HG03280 (cell line): Measurements from ENCODE around the gene SPRR5.

Experiments
- ATAC-seq: cut with Tn5 transposase; IDR thresholded peaks from one replicate; pipeline ENCODE4 v1.9.1; 2021; ENCODE audit warnings: mild to moderate bottlenecking, moderate library complexity; ENCODE audit not compliant: unreplicated experiment

SPRR5 gene, protein sequence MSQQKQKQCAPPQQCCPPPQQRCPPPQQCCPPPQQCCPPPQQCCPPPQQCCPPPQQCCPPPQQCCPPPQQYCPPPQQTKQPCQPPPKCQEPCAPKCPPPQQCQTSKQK

DNA sequence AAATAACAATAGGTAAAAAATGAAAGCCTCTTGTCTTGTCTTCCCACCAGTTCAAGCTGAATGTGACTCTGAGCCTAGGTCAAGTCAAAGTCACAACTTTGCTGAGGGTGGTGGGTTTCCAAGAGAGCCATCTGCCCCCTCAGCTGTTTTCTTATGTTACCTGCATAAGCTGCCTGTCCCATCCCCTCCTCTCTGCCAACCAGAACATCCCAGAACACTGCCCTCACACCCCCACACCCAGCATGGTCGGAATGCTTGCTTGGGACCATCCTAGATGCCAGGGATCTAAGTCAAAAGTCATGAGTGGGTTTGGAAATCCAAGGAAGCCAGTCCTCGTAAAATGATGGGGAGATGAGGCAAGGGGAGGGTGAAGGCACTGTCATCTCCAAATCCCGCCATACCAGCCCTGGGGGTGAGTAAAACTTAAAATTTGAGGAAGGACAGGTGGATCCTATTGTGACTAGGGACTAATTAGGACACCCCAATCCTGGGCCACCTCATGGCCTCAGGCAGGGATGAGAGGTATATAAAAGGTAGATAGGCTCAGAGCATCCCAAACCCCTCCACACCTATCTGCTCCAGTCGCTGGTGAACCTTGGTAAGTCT, at the start of gene SPRR5:
SPRR5 (plus strand) TSS at position 556 of the 606 bp plus-strand sequence. CDS start 1,349 bp downstream, outside the sequence.
- ATAC-seq: no peak

DNA sequence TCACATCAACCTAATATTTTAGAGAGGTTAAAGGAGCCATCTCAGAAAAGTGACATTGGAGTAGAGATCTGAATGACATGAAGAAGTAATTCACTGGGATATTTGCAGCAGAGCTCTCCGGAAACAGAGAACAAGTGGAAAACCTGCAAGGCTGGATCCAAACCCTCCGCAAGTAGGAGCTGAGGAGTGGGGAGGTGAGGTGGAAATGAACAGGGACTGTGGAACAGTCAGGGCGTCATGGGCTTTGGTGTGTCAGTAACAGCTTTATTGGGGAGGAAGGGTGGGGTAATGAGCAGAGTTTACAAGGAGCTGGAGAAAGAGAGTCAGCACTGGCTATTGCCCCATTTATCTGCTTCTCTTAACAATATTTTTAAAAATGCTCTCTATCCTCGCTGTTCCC, 48.0 kb upstream of the SPRR5 start:
- no peak for ATAC-seq

DNA sequence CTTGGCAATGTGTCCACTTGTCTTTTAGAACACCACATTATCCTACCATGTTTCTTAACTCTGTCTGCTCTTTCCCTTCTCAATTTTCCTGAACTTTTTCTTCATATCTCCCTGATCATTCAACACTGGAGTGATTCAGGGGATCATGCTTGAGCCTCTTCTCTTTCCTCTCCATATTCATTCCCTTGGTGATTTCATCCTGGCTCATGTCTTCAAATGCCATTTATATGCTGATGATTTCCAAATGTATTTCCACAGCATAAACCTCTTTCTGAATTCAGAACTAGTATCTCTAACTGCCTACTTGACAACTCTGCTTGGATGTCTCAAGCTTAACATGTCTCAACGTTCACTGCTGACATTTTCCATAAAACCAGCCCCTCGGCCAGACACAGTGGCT, 47.1 kb upstream of the SPRR5 start:
- ATAC-seq: no peak

DNA sequence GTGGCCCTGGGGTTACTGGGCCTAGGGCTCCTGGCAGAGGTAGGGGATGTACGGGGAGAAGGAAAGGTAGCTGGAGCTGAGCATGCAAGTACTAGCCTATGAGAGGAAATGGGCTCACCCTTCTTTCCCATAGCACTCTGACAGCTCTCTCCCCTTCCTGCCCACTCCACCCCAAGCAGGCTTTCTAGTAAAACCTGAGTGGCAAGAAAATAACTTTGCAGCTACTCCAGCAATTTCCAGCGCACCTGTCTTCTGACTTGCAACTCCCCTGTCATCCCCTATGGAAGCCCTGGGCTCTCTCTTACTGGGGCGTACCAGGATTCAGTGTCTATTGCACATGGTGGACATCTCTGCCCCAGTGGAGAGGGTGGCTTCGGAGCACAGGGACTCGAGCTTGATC, 45.4 kb upstream of the SPRR5 start:
- ATAC-seq: no peak

DNA sequence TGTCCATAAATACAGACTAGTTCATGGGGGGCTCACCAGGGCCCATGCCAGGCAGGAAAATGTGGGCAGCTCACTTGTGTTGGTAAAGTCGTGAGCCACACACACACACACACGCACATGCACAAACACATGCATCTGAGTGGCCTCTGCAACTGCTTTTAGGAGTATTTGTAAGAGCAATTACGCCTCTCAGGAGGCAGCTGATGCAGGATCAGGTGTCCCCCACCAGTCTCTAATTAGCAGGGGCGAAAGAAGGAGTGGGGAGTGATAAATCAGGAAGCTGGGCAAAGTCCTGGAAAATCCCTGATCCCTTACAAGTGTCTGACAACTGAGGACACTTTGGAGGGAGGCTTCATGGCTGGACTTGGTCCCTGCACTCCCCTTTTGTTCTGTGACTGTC, 44.4 kb upstream of the SPRR5 start:
- ATAC-seq: no peak

DNA sequence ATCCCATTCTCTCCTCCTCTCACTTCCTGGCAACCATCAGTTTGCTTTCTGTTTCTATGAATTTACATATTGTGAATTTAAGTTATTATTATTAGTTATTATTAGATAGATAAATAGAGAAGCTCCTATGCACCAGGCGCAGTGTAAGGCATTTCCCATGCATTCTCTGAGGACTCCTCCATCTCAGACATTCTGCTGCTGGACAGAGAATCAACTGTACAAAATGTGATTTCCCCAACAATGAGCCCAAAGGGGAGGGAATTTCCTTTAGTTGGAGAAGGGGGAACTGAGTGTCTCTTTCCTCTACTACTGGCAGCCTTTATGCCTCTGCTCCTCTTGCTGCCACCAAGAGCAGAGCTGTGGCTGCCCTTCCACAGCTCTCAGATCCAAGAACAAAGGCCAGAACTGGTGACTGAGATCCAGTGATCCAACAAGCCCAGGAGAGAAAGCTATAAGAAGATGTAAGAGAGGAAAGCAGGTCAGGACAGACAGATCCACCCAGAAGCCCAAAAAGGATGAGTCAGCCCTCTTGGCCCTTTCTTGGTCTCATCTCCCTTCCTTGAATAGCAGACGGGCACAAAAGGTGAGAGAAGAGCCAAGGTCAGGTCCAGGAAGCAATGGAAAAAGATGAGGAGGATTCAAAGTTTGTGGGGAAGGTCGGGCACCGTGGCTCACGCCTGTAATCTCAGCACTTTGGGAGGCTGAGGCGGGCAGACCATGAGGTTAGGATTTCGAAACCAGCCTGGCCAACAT, 42.1 kb upstream of the SPRR5 start:
- ATAC-seq: no peak

DNA sequence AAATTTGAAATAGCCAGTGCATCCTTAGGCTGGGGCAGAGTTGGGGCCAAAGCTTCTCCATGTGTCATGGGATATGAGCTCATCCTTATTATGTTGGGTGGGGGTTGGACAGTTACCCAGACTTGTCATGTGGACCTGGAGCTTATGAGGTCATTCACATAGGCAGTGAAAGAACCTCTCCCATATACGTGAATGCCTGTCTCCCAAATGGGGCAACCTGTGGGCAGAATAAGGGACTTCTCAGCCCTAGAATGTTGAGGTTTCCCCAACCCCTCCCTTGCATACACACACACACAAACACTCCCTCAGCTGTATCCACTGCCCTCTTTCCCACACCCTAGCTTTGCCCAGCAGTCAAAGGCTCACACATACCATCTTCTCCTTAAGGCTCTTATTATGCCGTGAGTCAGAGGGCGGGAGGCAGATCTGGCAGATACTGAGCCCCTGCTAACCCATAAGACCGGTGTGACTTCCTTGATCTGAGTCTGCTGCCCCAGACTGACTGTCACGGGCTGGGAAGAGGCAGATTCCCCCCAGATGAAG, 40.9 kb upstream of the SPRR5 start:
- ATAC-seq: no peak

DNA sequence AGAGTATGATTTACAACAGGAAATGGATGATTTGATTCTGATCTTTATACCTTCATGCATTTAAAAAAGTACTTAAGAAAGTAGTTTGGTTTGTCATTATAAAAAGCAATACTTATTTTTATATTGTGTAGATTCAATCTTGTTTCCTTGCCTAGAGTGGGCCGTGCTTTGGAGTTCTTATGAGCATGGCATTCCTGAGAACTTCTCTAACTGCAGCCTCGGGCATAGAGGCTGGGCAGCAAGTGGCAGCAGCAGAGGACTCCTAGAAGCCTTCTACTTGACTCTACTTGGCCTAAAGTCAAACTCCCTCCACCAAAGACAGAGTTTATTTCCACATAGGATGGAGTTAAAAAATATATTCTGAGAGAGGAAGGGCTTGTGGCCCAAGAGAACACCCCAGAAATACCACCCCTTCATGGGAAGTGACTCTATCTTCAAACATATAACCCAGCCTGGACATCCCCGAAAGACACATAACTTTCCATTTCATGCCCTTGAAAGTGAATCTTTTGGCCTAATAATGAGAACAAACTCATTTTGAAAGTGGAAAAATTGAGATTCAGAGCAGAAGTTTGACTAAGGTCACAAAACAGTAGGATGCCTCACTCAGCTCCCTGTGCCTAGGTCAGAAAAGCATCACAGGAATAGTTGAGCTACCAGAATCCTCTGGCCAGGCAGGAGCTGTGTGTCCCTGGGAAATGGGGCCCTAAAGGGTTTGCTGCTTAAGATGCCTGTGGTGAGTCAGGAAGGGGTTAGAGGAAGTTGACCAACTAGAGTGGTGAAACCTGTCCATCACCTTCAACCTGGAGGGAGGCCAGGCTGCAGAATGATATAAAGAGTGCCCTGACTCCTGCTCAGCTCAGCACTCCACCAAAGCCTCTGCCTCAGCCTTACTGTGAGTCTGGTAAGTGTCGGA, 39.1 kb upstream of the SPRR5 start, which contains the start of gene IVL:
IVL (plus strand) TSS at position 861 of the 916 bp plus-strand sequence. CDS start 1,252 bp downstream, outside the sequence.
- ATAC-seq: no peak

DNA sequence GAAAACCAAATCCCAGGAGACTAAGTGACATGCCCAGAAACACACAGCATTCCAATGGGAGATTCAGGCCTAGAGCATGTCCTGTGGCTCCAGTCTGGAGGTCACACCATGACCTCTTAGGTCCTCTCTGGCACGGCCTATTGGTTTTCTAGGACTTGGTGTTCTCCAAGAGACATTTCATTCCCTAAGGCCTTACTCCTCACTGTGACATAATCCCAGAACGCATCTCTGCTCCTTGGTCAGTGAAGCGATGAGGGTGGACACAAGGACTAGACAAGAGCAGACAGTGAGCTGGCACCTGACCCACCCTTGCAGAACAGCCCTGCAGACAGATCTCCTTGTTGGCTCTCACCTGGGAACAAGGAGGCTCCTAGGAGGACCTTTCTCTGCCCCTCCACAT, 37.8 kb upstream of the SPRR5 start:
- ATAC-seq: no peak

DNA sequence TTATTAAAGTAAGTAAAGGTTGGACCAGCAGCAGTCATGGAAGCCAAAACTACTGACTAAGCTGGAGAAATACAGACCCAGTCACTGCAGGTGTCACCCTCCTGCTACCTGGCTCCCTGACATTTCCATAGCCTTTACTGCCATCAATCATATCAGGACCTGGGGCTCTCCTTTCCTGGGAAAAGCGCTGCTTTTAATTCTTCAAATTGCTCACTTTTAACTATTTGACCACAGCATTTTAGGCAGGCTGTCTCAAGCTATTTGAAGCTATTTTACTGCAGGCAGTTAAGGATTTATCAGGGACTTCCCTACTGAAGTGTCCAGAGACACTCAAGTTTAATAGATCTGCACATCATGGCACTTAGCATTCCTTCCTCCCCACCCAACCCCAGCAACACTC, 34.5 kb upstream of the SPRR5 start:
- ATAC-seq: no peak

DNA sequence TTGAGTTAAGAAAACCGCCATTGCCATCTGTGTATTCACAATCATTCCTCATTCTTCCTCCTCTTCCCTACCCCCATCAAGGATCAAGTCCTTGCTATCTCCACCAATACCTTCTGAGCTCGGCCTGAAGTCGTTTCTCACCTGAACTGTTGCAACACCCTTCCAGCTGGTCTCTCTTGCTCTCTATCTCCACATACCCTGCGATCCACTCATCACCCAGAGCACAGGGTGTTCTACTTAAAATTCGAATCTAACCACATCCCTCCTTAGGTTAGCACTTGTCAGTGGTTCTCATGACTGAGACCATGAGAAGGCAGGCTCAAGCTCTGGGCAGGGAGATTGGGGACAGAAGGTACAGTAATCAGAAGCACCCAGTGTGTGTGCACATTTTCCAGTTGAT, 34.1 kb upstream of the SPRR5 start:
- no peak for ATAC-seq

DNA sequence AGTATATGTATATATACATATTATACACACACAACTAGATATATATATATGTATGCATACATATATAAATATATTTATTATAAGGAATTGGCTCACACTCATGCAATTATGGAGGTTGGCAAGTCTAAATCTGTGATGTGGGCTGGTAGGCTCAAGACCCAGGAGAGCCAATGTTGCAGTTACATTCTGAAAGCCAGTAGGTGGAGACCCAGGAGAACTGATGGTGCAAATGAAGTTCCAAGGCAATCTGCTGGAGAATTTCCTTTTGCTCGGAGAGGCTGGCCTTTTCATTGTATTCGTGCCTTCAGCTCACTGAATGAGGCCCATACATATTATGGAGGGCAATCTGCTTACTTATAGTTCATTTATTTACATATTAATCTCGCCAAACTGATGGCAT, 29.2 kb upstream of the SPRR5 start:
- no peak for ATAC-seq

DNA sequence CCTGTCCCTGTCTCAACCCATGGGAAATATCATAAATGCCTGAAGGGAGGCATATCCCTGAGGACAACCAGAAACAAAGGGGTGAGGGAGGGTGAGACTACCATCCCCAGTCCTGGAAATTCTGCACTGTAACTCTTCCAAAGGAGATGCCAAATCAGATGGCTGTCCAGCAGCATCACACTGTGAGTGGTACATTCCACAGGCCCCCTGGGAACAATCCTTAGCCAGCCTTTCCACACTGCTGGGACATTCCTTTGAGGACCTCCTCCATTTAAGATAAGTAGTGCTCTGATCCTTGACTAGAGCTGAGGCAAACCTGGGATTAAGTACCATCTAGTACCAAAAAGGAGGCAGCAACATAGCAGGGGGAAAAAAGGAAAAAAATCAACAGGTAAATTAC, 27.9 kb upstream of the SPRR5 start:
- no peak for ATAC-seq

DNA sequence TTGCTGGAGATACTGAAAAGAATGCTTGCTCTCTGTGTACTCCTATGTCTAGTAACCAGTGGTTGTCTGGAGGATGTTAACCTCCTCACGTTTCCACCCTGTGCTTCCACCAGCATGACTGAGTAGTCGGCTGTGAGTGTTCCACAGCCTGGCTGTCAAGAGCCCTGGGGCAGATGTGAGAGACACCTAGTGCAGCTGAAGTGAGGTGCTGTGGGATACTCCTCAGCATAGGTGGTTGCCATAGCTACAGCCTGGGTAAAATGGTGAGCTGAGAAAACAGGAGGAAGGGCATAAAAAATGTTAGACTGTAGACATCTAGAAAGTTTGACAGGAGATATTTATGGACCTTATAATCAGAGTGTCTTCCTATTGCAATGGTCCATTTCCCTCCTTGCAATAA, 22.8 kb upstream of the SPRR5 start:
- no peak for ATAC-seq

DNA sequence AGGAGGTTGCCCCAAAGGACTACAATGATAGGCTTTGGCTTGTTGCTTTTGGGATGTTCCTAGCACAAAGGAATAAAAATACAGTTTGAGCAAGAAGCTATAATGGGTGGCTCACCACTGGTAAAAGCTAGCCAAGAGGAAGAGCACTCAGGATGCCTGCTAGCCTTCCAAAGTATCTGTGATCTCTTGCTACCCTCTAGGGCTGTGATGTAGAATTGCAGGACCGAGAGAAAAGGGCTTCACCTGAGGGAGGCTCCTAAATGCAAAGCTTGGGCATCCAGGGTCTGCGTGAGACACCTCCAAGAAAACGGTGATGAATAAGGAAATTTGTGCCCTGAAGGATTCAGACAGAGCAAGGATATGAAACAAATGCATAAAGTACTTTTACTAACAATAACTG, 20.9 kb upstream of the SPRR5 start:
- no peak for ATAC-seq

DNA sequence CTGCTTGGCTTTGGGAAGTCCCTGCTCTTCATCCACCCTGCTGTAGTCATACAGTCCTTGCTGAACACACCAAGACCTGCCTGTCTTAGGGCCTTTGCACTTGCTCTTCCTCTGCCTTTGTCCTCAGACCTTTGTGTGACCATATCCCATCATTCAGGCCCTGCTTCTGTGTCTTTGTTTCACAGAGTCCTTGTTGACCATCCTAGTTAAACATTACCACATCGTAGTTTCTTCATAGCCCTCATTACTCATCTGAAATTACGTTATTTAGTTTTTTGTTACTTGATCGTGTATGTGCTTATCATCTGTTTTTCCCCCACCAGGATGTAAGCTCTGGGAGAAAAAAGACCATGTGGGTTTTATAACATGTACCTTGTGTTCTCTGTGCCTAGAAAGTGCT, 18.3 kb upstream of the SPRR5 start:
- no peak for ATAC-seq

DNA sequence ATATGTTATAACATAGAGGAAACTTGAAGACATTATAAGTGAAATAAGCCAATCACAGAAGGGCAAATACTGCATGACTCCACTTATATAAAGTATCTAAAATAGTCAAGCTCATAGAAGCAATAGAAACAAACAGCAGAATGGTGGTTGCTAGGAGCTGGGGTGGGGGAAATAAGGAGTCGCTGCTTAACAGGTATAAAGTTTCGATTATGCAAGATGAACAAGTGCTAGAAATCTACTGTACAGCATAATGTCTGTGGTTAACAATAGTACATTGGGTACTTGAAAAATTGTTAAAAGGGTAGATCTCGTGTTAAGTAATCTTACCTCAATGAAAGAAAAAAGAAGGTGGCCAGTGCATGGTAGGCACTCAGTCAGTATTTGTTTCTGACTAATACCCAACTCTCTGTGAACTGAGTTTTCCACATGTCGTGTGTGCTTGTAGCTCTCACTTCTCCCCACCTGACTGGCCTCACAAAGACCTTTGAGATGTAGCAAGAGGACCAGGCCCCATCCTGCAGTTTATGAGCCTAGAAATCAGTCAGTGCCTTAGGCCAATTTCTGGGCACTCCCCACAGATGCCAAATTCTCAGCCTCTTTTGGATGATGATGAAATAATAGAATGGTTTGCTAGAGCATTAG, 14.7 kb upstream of the SPRR5 start:
- ATAC-seq: no peak

DNA sequence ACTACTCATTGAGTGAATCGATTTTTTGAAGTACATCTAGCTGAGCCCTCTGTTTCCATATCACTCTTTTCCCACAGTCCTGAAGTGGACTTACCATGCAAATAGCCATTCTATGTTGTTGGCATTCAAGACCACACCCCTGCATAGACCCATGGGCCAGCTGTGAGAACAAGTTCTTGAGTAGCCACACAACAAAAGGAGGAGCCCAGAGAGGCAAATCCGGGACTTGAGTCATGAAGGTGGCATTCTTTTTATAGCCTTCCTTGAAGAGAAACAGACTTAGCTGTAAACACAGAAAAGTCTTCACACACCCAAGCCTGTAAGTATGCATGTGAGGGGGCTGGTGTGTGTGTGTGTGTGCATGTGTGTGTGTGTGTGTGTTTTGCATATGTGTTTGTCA, 13.8 kb upstream of the SPRR5 start:
- ATAC-seq: no peak

DNA sequence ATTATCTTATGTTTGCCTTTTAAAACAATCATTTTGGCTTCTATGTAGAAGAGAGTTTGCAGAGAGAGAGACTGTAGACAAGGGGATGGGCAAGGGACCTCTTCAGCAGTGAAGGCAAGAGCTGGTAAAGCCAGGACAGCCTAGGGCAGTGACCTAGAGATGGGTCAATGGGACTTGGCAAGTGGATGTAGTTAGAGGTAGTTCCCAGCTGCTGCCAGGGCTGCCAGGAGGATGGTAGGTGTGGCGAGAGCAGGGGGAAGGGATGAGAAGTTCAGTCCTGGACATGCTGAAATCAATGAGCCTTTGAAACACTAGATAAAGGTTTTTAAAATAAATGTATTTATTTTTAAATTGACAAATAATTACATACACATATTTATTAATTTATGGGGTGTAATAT, 6.4 kb upstream of the SPRR5 start:
- no peak for ATAC-seq

DNA sequence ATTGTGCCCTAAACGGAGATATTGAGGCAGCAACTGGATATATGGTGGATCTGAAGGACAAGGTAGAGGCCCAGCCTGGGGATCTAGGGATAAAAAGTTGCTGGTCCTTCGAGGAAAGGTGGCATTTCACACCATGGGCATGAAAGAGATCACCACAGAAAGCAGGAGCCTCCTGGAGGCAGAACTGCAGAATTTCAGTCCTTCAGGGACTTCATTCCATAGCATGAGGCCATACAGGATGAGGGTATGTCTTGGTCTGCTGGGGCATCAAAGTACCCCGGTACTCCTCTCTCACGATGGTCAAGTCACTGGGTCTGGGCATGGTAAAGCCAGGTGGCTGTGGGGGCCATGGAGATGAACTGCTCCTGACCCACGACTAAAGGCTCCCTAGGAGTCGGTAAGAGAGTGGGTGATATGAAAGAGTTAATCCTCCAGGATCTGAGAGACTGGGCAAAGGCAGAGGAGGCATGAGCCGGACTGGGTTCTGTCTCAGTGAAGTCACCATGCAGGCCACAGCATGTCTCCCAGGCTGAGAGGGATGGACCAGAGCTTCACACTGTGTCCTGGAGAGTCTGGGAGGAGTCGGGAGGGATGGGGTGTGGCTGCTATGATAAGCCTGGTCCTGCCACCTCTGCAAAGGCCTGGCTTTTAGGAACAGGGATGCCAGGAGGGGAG, 5.8 kb upstream of the SPRR5 start:
- ATAC-seq: no peak
